ENCODE results near the gene TARS1.

DNA sequence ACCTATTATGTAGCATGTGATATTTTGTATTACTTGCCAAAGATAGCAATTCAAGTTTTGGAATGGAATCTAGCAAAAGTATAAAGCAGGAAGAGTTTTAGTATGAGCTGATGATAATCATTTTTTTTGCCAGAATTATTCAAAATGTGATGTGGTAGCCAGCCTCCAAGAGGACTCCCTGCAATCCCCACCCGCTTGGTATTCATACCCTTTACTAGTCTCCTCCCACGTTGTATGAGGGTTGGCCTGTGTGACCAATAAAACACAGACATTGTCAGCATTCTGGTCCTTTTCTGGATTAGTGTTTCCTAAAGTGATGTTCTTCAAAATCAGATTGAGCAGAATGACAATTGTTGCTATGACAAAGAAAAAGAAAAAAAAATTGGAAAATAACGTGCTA, 63.8 kb downstream of the TARS1 start:
- TF ChIP-seq, protein P1, sequence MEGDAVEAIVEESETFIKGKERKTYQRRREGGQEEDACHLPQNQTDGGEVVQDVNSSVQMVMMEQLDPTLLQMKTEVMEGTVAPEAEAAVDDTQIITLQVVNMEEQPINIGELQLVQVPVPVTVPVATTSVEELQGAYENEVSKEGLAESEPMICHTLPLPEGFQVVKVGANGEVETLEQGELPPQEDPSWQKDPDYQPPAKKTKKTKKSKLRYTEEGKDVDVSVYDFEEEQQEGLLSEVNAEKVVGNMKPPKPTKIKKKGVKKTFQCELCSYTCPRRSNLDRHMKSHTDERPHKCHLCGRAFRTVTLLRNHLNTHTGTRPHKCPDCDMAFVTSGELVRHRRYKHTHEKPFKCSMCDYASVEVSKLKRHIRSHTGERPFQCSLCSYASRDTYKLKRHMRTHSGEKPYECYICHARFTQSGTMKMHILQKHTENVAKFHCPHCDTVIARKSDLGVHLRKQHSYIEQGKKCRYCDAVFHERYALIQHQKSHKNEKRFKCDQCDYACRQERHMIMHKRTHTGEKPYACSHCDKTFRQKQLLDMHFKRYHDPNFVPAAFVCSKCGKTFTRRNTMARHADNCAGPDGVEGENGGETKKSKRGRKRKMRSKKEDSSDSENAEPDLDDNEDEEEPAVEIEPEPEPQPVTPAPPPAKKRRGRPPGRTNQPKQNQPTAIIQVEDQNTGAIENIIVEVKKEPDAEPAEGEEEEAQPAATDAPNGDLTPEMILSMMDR (conservative IDR thresholded peaks at IDR 0.05; ENCODE audit: low read depth, low read length), result no peak
- no peak for TF ChIP-seq EZH2 (IDR thresholded peaks at IDR 0.05; ENCODE audit: borderline replicate concordance, low read depth, low read length, poor library complexity, severe bottlenecking)

Data from A673 (cell line).